Gastrocnemius medialis (tissue), 4 donors: ENCODE results near the gene NCAPG.

ENCODE experiments used
- POLR2A ChIP-seq, 2 donors: fragments of 450-650 bp; IDR thresholded peaks; one replicate each; pipeline ENCODE4 v1.6.1; 2017; ENCODE audit warnings: antibody characterized with exemption in 2 of 2, mild to moderate bottlenecking in 2 of 2, moderate library complexity in 2 of 2
- TF ChIP-seq, protein P1 (sequence below), 5 experiments: fragments of 450-650 bp in 3 of 5; fragments of 200-600 bp in 2 of 5; sonication (generic) in 2 of 5; IDR thresholded peaks in 4 of 5; conservative IDR thresholded peaks in 1 of 5; 1 replicate in 4 of 5; 2 replicates in 1 of 5; pipeline ENCODE4 v1.5.1; 2016 to 2019; ENCODE audit warnings: antibody characterized with exemption in 5 of 5, mild to moderate bottlenecking in 3 of 5, moderate library complexity in 3 of 5

DNA sequence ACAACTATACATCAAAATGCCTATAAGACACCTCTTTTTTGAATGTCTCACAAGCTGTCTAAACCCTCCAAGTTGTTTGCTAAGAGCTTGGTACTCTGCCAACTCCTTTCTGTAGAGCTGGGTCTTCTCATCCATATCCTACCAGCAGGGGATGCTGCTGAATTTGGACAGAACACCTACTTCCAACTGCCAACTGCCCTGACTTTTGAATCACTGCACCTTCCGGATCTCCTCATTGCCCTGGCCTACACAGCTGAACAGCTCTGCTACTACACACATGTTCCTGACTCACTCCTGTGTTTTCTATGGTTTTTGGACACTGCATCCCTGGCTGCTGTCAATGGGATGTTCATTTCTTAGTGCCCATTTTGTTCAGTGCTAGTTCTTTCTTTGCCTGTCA, 48.1 kb upstream of the NCAPG start:
- TF ChIP-seq, protein P1, sequence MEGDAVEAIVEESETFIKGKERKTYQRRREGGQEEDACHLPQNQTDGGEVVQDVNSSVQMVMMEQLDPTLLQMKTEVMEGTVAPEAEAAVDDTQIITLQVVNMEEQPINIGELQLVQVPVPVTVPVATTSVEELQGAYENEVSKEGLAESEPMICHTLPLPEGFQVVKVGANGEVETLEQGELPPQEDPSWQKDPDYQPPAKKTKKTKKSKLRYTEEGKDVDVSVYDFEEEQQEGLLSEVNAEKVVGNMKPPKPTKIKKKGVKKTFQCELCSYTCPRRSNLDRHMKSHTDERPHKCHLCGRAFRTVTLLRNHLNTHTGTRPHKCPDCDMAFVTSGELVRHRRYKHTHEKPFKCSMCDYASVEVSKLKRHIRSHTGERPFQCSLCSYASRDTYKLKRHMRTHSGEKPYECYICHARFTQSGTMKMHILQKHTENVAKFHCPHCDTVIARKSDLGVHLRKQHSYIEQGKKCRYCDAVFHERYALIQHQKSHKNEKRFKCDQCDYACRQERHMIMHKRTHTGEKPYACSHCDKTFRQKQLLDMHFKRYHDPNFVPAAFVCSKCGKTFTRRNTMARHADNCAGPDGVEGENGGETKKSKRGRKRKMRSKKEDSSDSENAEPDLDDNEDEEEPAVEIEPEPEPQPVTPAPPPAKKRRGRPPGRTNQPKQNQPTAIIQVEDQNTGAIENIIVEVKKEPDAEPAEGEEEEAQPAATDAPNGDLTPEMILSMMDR (IDR thresholded peaks at IDR 0.05 in 4 of 5, conservative IDR thresholded peaks at IDR 0.05 in 1 of 5), result peak in 4 of 5 experiments; percentile 23 to 48 (median 26)
- TF ChIP-seq POLR2A (IDR thresholded peaks at IDR 0.05), result no peak
